ENCODE results near the gene SOCS7. TPM values are rescaled to one million over a fixed set of nuclear protein-coding genes. Genes with fewer than 3 reads are reported as not detected.
A peak's percentile ranks its signal among the peaks of the same experiment; 100 is the strongest.
"Not testable (repeated sequence)": the region's sequence is repeated elsewhere in the genome, so short reads cannot be mapped to it uniquely, and the experiment has no call there.

SOCS7 gene
- total RNA-seq, 1 donor from 2014 or later: 26.3 TPM

- DNase-seq: peak; percentile 94
Measured at GRCh38 chr17:38421171-38421841, 69.7 kb downstream of the SOCS7 start.

DNA sequence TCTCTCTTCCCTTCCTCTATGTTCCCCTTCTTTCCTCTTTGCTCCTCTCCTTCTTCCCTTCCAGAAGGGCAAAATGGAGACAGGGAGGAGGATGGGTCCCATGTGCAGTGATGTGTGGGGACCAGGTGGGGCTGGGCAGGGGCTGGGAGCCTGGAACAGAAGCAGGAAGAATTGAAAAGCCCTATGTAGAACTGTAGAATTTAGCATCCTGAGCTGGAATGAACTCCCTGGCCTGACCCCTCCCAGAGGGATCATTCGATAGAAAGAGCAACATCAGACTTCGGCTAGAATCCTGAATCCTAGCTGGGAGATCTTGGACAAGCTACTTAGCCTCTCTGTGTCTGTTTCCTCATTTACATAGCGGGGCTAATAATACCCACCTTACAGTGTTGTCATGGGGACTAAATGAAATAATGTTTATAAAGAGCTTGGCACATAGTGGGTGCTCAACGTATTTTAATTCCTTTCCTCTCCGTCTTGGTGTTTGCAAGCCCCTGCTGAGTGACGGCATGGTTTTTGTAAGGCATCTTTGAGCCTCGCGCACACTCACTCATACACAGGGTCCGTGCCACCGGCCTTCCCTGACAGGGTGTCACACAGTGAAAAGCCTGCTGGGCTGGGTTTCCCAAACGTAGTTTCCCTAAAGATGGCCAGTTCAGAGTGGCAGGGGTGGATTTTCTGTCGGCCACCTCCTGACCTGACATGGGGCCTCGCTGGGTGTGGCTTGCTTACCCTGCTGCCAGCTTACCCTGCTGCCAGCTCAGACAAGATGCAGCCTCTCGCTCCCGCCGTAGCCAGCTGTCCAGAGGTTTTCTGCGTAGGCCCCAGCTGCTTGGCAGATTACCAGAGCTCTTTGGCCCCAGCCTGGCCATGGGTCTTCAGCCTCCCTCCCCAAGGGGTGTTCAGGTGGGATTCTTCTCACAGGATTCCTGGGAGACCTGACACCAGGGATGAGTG is 70.5 kb downstream of the SOCS7 start:
- DNase-seq: peak; percentile 85

- DNase-seq: no peak
Measured at GRCh38 chr17:38424297-38424972, 72.8 kb downstream of the SOCS7 start.

DNA sequence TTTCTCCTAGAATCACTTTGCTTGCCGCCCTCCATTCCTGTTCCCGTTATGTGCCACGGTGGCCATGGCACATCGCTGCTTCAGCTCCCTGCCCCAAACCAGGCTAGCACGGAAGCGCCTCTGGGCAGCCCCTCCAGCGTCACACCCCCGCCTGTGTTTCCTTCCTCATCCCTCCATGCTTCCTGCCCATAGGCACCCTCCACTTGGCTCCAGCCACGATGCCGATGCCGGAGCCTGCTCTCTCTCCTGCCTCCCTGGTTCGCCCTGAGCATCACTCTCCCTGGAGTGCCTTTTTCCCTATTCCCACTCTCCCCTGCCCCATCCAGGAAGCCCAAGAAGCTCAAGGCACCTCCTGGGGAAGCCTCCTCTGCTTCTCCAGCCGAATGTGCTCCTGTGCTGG is 73.4 kb downstream of the SOCS7 start:
- DNase-seq: no peak

- DNase-seq: no peak
Measured at GRCh38 chr17:38425744-38426143, 74.1 kb downstream of the SOCS7 start.

GRCh38 chr17:38426441-38426840 is 74.8 kb downstream of the SOCS7 start:
- no peak for DNase-seq

DNA sequence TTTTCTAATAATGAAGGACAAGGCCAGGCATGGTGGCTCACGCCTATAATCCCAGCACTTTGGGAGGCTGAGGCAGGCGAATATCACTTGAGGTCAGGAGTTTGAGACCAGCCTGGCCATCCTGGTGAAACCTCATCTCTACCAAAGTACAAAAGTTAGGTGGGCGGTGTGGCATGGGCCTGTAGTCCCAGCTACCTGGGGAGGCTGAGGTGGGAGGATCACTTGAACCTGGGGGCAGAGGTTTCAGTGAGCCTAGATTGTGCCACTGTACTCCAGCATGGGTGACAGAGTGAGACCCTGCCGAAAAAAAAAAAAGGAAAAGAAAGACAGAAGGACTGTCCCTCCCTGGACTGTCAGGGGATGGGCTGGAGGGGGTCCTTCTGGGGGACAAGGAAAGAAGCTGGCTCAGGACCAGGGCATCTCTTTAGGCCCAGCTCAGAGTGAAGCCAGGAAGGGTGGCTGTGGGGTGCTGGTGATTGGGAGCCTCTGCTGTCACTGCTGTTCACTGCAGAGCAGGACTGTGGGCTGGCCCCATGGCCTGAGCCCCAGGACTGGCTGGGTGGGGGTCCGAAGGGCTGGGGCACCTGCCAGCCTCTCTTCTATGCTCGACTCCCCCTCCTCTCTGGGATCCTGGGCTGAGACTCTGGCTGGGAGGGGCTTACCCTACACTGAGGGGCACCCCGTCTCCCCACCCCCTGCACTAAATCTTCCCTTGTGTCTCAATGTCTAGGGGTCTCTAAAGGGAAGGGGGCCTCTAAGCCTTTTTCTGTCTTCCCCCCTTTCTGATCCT is 75.7 kb downstream of the SOCS7 start:
- no peak for DNase-seq

DNA sequence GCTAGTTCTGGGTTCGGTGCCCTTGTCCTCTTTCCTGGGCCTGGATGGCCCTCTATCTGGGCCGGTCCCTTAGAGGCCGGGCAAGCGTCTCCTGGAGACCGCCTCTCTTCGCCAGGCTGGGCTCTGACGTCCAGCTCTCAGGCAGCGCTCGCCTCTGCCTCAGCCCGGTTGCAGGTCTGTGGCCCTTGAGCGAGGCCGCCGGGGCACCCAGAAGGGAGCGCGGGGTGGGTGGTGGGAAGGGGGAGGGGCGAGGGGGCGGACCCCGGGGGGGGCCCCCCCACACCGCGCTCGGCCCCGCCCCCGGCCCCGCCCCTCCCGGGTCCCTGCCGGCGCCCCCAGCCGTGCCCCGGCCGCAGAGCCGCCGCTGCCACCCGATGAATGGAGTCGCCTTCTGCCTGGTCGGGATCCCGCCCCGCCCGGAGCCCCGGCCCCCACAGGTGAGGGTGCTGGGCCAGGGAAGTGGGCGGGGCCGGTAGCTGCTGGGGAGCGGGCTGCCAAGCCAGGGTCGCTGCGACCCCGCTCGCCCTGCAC is 76.5 kb downstream of the SOCS7 start, which contains the start of gene ARHGAP23:
ARHGAP23 (plus strand) TSS at position 353 of the 531 bp plus-strand sequence; CDS start at position 375, 22 bp downstream.
- DNase-seq: no peak

DNA sequence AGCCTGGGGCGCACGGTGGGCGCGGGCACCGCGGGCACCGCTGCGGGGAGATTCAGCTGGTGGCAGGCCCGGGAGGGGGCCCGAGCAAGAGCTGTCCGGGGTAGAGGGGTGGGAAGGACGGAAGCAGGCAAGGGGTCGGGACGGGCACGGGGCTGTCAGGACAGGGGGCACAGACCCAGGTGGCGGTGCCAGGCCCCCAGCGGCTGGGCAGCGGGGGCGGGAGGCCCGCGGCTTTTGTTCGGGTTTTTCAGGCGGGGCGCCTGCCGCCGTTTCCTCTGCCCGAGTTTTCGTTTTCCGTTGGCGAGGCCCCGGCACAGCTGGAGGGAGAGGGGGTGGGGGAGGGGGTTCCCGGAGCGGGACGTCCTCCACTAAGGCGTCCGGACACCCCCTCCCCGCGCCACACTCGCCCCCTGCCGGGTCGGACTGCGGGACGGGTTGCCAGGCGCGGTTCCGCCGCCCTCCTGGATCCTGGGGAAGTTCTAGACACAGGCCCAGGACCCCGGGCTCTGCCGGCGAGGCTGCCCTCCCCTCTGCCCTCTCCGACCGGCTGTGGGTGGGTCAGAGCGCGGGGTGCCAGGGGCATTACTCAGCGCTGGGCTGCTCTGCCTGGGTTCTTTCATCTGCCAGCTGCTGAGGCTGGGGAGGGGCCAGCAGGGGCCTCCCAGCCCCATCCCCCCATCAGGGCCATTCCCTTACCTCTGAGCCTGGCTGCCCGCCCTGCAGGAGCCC is 77.2 kb downstream of the SOCS7 start:
- peak; percentile 83 for DNase-seq

DNA sequence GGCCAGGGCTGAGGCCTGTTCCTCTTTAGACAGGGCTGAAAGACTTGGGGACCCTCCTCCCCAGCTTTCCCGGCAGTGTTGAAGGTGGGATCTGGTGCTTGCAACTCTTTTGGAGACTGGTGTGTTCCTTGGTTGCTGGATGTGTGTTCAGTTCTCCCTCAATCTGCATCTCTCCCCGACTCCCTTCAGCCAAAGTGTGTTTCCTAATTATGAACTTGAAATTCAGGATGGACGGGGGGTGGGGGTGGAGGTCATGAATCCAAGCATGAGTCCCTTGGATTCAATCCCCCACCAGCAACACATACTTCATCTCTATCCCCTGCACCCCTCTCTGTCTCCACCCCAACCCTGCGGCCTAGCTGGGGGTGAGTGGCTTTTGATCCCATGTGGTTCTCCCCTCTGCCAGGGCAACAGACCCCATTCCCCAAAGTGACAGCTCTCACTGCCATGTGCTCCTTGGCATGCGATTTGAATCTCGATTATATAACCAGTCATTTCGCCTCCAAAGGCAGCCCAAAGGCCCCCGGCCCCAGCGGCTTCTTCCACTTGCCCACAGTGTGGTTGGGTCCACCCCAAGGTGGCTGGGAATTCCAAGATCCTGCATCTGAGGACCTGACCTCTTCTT is 77.9 kb downstream of the SOCS7 start:
- no peak for DNase-seq

DNA sequence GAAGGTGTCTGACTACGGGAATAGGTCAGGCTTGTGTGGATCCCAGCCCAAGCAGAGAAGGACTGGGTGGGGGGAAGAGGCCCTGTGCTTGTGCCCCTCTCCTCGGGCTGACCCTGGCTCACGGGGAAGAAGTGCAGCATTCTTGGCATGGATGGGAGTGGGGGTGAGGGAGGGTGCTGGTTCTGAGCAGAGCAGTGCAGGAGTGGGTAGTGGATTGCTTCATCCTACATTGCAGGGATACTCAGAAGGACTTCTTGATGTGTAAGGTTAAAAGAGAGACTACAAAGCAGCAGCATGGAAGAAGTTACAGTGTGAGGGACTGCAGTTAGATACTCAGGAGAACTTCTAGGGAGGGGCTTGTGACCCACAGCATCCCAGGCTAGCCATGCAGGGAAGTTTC is 78.7 kb downstream of the SOCS7 start:
- DNase-seq: no peak

- DNase-seq: no peak
Measured at GRCh38 chr17:38430822-38431221, 79.2 kb downstream of the SOCS7 start.

DNA sequence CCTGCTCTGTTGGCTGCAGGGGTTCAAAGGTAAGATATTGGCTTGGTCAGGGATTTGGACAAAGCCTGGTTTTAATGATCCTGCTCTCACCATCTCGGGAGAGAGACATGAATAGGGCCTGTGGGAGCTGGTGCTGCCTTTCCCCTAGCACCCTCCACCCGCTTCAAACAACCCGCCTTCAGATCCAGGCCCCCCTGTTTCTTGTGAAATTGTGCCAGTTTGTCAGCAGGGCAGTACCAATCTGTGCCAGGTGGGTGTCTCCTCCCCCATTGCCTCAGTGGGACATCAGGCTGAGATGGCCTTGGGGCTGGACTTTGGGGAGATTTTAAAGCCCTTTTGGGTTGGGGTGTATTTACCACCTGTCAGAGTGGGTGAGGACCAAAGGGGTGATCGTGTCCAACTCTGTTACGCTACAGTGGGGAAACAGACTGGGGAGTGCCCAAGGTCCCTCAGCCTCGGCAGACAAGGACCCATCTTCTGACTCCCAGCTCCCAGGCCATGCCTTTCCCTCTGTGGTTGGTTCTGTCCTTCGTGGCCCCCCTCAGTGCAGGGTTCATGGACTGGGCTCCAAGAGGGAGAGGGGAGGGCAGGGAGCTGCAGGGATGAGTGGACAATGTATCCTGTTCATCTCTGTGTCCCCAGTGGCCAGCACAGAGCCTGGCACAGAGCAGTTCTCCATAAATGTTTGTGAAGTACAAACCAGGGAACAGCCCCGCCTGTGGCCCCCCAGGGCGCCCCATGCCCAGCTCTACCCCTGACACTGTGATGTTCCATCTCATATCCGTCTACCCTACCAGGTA is 79.9 kb downstream of the SOCS7 start:
- no peak for DNase-seq

DNA sequence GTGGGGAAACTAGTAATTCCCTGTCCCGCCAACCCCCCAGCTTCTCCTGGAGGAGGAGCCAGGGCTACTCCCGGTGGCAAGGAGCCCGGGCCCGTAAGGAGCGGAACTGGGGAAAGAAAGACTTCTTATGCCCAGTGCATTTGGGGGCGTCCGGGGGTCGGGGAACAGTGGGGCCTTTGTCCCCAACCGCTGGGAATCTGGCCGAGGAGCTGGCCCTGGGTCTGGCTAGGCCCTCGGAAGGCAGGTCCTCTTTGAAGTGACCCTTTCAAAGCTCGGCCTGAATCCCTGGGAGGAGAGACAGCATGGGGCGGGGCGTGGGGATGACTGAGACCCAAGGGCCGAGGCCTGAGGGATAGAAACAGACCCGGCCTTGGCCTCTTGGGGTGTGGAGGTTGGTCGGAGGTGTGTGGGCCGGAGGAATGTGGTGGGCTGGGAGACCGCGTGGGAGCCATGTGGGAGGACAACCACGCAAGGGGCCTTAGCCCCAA is 82.6 kb downstream of the SOCS7 start:
- DNase-seq: no peak

- no peak for DNase-seq
Measured at GRCh38 chr17:38435795-38436194, 84.2 kb downstream of the SOCS7 start.

DNA sequence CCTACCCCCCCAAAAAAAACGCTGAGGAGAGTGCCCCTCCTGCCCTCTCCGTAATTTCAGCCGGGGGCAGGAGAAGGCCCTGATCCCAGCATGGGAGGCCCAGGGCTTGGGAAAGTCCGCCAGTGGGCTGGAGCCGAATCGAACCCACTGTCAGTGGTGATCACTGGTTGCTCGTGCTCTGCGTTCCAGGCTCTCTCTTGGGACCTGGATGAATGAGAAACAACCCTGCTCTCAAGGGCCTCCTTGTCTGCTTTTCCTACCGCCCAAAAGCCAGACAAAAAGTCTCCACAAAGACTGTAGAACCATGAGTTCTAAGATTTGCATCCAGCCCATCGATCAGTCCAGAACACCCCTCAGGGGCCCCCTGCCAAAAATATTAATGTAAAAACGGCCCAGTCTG is 84.7 kb downstream of the SOCS7 start:
- DNase-seq: no peak

DNA sequence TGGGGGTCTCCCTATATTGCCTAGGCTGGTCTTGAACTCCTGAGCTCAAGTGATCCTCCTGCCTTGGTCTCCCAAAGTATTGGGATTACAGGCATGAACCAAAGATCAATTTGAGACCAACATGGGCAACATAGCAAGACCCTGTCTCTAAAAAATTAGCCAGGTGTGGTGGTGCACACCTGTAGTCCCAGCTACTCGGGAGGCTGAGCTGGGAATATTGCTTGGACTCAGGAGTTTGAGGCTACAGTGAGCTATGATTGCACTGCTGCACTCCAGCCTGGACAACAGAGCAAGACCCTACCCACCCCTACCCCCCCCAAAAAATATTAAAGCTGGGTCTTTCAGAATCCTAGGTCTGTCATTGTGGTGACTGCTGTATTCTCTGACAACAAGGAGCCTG is 85.7 kb downstream of the SOCS7 start:
- not testable (repeated sequence) for DNase-seq

GRCh38 chr17:38439436-38439835 is 87.8 kb downstream of the SOCS7 start:
- DNase-seq: no peak

DNA sequence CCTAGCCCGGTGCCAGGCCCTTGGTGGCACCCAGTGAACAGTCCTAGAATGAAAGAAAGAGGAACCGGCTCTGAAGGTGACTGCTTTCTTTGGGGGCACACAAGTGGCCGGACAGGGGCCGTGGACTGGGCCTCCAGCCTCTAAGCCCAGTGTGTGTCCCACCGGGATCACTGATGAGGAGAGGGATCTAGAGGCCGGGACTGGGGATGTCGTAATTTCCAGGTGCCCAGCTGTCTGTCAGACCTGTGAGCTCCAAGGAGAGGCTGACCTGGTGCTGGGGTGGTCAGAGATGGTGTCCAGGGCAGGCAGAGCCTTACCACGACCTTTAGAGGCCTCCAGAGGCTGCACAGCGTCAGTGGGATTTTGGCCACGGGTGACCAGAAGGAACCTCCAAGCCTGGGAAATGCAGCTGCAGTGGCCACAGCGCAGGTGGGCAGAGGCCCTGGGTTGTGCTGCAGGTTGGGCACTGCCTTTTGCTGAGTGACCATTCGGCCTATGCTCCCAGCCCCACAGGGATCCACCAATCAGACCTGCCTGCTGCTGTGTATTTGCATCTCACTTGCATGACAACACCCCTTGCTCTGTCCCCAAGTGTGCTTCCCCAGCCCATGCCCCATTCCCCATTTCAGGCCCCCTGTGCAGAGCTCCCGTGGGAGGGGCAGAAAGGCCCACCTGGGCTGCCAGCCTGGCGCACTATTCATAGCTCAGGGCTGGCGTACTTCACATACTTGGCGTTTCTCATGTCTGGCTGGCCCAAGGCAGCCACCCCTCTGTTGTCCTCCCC is 89.2 kb downstream of the SOCS7 start:
- DNase-seq: no peak
